GM18867 (cell line): ENCODE results near the gene KIF19.
"Not testable (repeated sequence)": the region's sequence is repeated elsewhere in the genome, so short reads cannot be mapped to it uniquely, and the experiment has no call there.

Source experiments
- ATAC-seq: cut with Tn5 transposase; IDR thresholded peaks from one replicate; pipeline ENCODE4 v1.9.1; 2021; ENCODE audit warnings: mild to moderate bottlenecking, moderate library complexity; ENCODE audit not compliant: unreplicated experiment

The KIF19 gene

GRCh38 chr17:74387365-74388218, 61.6 kb downstream of the KIF19 start:
- no peak for ATAC-seq

GRCh38 chr17:74389084-74389753, 63.2 kb downstream of the KIF19 start:
- ATAC-seq, result no peak

- no peak for ATAC-seq
These were observed 64.1 kb downstream of the KIF19 start for GRCh38 chr17:74389937-74390679.

- no peak for ATAC-seq
These were observed 64.9 kb downstream of the KIF19 start for GRCh38 chr17:74390680-74391653.

- ATAC-seq, result no peak
These were observed 65.7 kb downstream of the KIF19 start for GRCh38 chr17:74391771-74392170.

- no peak for ATAC-seq
These were observed 66.8 kb downstream of the KIF19 start for GRCh38 chr17:74392848-74393247.

- ATAC-seq, result no peak
These were observed 67.4 kb downstream of the KIF19 start for GRCh38 chr17:74393346-74393942.

GRCh38 chr17:74394275-74394950, 68.4 kb downstream of the KIF19 start:
- ATAC-seq, result no peak

- ATAC-seq, result no peak
These were observed 69.0 kb downstream of the KIF19 start for GRCh38 chr17:74394977-74395376.

- no peak for ATAC-seq
These were observed 70.5 kb downstream of the KIF19 start for GRCh38 chr17:74396567-74396966.

- ATAC-seq, result no peak
These were observed 76.0 kb downstream of the KIF19 start for GRCh38 chr17:74402048-74402447.

- ATAC-seq, result no peak
These were observed 77.6 kb downstream of the KIF19 start for GRCh38 chr17:74403512-74404137.

- ATAC-seq, result no peak
These were observed 78.2 kb downstream of the KIF19 start for GRCh38 chr17:74404218-74404617.

GRCh38 chr17:74404789-74405188, 78.8 kb downstream of the KIF19 start:
- ATAC-seq, result no peak

- not testable (repeated sequence) for ATAC-seq
These were observed 79.3 kb downstream of the KIF19 start for GRCh38 chr17:74405311-74405710.
